ENCODE measurements around the gene PHF12. TPM values are rescaled to one million over a fixed set of nuclear protein-coding genes. Genes with fewer than 3 reads are reported as not detected.

Gene PHF12
- total and polyA plus RNA-seq, 2 of the 4 experiments (the other 2 are of a cell fraction): 24.4 to 25.6 TPM

DNA sequence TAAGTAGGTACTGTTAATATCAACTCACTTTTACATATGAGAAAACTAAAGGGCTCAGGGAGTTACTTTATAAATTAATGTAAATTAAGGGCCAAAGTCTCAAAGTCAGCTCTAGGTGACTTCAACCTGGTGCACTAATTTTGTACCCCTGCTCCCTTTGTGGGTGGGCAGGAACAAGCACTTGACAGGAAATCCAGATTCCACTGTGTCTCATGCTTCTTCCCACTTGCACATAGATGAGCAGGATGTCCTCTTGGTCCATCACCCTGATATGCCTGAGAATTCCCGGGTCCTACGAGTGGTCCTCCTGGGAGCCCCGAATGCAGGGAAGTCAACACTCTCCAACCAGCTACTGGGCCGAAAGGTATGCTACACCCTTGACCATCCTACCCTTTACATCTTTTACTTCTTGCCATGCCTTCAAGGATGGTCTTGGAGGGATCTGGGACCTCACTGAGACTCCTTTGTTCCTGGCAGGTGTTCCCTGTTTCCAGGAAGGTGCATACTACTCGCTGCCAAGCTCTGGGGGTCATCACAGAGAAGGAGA lies 95.2 kb downstream of the PHF12 start:
- Histone ChIP-seq H3K14ac (replicated peaks; ENCODE audit: low read depth, low read length) (no peak overlapping the region), H2AK5ac (ENCODE audit: low read depth, low read length) (no peak overlapping the region), H3K9ac (ENCODE audit: low read depth, low read length) (no peak overlapping the region), H4K20me1 (ENCODE audit: insufficient read depth, low read length) (no peaks in the 10 kb centered on the region), H2AK9ac (replicated peaks; ENCODE audit: low read depth, low read length, poor library complexity) (peak overlapping the region; percentile 57), H2BK15ac (ENCODE audit: low read depth, low read length) (no peak overlapping the region), H3K4me3 (ENCODE audit: insufficient read depth, low read depth, low read length) (no peak overlapping the region), H3K9me1 (ENCODE audit: insufficient read depth, low read length) (peaks cover 4% of the 10 kb centered on the region; the same call in 1 of the 2 replicates), H3K18ac (ENCODE audit: low read depth, low read length) (no peak overlapping the region), H4K91ac (ENCODE audit: insufficient read depth, low read depth, low read length) (no peak overlapping the region), H4K8ac (ENCODE audit: low read depth in 2 of 2, low read length in 2 of 2) (no peak overlapping the region; a peak in 1 of 4 replicates), H2BK5ac (ENCODE audit: low read depth, low read length, poor library complexity, severe bottlenecking) (no peak overlapping the region), H3K4ac (ENCODE audit: low read depth, low read length) (no peak overlapping the region), H2AFZ (replicated peaks; ENCODE audit: low read length, poor library complexity) (no peak overlapping the region), H3K27me3 (ENCODE audit: control insufficient read depth, insufficient read depth, low read length) (no peaks in the 10 kb centered on the region), H2BK20ac (ENCODE audit: low read depth, low read length) (no peak overlapping the region), H4K5ac (ENCODE audit: low read depth, low read length) (no peak overlapping the region), H3K36me3 (ENCODE audit: control insufficient read depth, insufficient read depth, low read length) (peaks cover 26% of the 10 kb centered on the region), H2BK120ac (ENCODE audit: low read depth, low read length) (no peak overlapping the region), H3K79me1 (ENCODE audit: low read depth in 1 of 2, low read length in 2 of 2) (peaks cover 15 to 16% of the 10 kb centered on the region in 2 experiments), H3K56ac (ENCODE audit: extremely low read depth, insufficient read depth, low read length) (no peak overlapping the region), H3K4me2 (ENCODE audit: low read depth, low read length) (no peak overlapping the region), H3K23ac (ENCODE audit: low read depth, low read length) (no peak overlapping the region), H3K4me1 (ENCODE audit: control insufficient read depth, insufficient read depth, low read length) (no peaks in the 10 kb centered on the region), H3K27ac (ENCODE audit: insufficient read depth, low read length) (no peak overlapping the region), H3K9me3 (ENCODE audit: control insufficient read depth, insufficient read depth, low read length) (no peaks in the 10 kb centered on the region)
- TF ChIP-seq NFE2L2 (IDR thresholded peaks at IDR 0.05; ENCODE audit: low read depth, low read length) (no peak), CEBPB (IDR thresholded peaks at IDR 0.05; ENCODE audit: low read depth, low read length) (no peak), SMC3 (IDR thresholded peaks at IDR 0.05; ENCODE audit: low read depth, low read length) (no peak), POLR2A (IDR thresholded peaks at IDR 0.05; ENCODE audit: low read depth, low read length) (no peak)
- CTCF ChIA-PET: interaction anchor here (0.6 kb wide), 2 partner anchors 30 to 209 kb away, joined by 3 to 5 read pairs; no protein-coding TSS in a partner anchor
- ATAC-seq (ENCODE audit: low read depth) (no peak), DNase-seq (no peak)
- BruUV-seq (replicated peaks): no TSS peak
- in situ Hi-C loops (cut with MboI; ENCODE audit: low sequenced_read_pairs) (no loop called here), intact Hi-C loops (cut with micrococcal nuclease) (loop anchor here (5.0 kb wide), 1 partner anchor 94 kb away; no protein-coding TSS in a partner anchor), dilution Hi-C loops (cut with HindIII; ENCODE audit: low sequenced_read_pairs, unreplicated experiment) (no loop called here)
- no CpG with 5 or more reads among the region's 5 CpGs for WGBS, 2 experiments (ENCODE audit: extremely low coverage in 2 of 2, insufficient read length in 1 of 2)
- POLR2A ChIA-PET (ENCODE audit: unreplicated experiment): no interaction called here
